HG03103 (cell line): ENCODE results near the gene KRT9.

Experiments
- ATAC-seq: cut with Tn5 transposase; IDR thresholded peaks from one replicate; pipeline ENCODE4 v1.9.1; 2021; ENCODE audit warnings: low read depth; ENCODE audit not compliant: unreplicated experiment

Gene KRT9

DNA sequence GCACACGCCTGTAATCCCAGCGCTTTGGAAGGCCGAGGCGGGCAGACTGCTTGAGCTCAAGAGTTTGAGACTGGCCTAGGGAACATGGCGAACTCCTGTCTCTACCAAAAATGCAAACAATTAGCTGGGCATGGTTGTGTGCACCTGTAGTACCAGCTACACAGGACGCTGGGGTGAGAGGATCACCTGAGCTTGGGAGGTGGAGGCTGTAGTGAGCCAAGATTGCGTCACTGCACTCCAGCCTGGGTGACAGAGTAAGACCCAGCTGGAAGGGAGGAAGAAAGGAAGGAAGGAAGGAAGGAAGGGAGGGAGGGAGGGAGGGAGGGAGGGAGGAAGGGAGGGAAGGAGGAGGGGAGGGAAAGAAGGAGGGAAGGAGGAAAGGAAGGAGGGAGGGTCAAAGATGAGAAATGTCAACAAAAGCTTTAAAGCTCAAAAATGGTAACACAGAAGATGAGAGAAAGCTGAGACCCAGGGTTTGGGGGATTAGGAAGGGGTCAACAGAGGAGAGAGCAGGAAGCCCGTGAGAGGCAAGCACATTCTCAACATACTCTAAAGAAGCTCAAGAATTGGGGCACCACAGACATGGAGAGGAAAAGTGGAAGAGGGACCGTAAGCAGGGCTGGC is 38.8 kb downstream of the KRT9 start:
- no peak for ATAC-seq

DNA sequence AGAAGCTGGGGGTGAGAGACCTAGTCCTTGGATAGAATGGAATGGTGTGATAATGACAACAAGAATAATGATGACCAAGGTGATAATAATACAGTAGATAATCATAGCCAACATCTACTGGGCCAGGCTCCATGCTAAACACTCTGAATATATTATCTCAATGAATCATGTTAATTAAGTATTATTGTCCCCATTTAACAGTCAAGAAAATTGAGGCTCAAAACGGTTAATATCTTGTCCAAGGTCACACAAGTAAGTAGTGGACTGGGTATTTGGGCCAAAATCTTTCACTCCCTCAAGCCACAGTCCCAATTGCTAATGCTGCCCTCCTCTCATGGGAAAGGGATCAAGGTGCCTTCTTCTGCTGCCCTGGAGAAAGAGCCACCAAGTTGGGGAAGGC is 39.9 kb downstream of the KRT9 start:
- no peak for ATAC-seq

DNA sequence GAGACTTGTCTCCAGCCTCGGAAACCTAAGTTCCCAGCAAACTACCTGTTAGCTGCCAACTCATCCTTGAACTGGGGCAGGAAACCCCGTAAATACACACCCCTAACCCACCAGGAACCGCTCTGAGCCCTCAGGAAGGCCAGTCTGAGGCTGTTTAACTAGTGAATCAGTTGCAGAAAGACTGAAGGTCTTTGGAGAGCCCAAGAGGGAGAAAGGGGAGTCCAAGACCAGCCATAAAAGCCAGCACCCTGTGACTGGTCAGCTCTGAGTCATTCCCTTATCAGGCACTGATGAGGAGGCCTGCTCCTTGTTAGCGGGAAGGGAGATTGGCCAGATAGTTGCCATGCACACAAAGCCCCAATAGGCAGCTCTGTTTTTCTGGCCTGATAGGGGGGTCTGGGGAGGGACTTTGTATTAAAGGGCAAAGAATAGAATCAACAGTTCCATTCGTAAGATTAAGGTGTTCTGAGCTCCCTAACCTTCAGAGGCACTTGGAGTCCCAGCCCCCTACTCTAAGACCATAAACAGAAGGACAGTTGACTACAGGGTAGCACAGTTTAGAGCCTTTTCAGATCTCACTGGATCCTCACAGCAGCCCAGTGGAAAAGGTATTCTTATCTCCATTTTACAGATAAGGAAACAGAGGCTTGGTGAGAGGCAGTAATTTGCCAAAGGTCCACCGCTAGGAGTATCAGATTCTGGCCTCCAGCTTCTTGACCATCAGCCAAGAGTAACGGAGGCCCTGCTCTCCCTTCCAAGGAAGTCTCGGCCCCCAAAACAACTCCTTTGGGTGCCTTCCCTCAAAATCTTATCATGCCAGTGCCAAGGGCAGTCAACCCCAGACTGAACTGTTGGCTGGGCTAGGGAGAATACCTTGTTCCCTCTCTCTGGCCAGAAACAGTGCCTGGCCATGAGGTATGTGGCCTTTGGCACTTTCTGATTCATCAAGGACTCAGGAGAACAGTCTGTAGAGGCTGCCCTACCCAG is 41.5 kb downstream of the KRT9 start:
- ATAC-seq = no peak

DNA sequence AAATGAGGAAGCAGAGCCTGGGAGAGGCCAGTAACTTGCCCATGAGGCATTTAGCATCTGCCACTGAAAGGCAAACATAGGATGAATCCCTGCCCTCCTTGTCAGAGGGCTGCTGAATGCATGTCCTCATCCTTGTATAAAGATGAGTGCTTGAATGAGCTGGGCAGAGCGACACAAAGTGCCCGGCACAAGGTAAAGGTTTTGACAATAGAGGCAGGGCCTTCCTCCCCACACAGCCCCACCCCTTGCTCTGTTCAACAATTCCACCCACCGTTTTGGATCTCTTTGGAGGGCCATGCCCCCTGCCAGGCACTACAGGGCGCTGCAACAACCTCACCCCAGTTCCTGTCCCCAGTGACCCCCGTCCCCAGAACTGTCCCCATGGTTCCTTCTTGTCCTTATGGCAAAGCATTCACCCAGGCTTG is 42.4 kb downstream of the KRT9 start:
- ATAC-seq = no peak

- ATAC-seq = no peak
Measured at GRCh38 chr17:41528959-41529353, 42.9 kb downstream of the KRT9 start.

DNA sequence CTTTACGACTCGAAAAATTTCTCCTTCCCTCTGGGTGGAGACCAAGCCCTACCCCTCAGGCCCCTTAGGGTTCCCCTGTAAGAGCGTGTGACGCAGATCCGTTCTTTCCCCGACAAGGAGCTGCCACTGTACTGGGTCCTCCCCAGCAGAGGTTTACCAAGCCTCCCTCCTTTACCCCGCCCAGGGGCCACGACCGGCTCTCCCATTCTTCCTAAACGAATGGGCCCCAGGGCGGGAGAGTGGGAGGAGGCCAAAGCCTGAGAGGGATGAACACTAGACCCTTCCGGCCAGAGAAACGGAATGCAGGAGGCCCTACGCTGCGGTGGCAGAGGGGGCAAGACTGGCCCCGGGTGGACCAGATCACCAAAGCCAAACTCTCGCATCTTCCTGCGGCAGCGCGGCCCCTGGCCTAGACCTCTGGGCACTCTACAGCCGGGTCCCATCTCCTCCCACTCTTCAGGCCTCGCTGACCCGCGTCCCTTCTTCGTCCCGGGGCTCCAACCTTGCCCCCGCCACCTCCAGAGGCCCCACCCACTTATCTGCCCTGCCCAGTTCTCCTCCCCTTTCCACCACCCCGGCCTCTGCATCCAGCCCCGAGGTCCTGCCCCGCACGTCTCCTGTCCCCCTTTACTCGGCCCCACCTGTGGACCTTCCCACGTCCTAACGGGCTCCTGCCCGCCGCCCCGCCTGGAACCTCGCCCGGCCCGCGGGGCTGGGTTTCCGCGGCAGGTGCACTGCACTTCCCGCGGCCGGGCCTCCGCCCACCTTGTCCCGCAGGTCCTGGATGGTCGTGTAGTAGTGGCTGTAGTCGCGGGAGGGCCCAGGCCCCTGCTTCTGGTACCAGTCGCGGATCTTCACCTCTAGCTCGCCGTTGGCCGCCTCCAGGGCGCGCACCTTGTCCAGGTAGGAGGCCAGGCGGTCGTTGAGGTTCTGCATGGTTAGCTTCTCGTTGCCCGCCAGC is 44.5 kb downstream of the KRT9 start:
- no peak for ATAC-seq

GRCh38 chr17:41524261-41524660 is 47.6 kb downstream of the KRT9 start:
- ATAC-seq = no peak

DNA sequence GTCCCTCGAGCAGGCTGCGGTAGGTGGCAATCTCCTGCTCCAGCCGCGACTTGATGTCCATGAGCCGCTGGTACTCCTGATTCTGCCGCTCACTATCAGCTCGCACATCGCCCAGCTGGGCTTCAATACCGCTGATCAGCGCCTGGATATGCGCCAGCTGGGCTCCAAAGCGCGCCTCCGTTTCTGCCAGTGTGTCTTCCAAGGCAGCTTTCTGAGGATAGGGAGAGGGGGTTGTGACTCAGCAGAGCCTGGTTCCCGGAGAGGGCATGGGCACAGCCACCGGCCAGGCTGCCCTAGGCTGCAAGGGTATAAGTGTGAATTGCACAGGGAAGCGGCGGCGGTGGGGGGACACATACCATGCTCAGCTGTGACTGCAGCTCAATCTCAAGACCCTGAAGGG is 48.1 kb downstream of the KRT9 start:
- no peak for ATAC-seq

DNA sequence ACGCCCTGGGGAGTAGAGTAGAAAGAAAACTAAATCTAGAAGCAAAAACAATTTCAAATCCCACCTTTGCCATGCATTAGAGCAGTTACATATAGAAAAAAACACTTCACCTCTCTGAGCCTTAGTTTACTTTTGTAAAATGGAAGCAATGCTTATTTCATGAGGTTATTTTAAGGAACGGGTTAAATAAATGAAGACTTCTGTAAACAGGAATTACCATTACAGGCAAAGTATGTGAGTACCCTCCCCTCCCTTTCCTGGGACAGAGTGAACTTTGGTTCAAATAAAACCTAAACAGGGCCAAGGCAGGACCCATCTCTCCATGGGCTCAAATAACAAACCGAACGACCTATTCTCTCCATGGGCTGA is 48.6 kb downstream of the KRT9 start:
- no peak for ATAC-seq

DNA sequence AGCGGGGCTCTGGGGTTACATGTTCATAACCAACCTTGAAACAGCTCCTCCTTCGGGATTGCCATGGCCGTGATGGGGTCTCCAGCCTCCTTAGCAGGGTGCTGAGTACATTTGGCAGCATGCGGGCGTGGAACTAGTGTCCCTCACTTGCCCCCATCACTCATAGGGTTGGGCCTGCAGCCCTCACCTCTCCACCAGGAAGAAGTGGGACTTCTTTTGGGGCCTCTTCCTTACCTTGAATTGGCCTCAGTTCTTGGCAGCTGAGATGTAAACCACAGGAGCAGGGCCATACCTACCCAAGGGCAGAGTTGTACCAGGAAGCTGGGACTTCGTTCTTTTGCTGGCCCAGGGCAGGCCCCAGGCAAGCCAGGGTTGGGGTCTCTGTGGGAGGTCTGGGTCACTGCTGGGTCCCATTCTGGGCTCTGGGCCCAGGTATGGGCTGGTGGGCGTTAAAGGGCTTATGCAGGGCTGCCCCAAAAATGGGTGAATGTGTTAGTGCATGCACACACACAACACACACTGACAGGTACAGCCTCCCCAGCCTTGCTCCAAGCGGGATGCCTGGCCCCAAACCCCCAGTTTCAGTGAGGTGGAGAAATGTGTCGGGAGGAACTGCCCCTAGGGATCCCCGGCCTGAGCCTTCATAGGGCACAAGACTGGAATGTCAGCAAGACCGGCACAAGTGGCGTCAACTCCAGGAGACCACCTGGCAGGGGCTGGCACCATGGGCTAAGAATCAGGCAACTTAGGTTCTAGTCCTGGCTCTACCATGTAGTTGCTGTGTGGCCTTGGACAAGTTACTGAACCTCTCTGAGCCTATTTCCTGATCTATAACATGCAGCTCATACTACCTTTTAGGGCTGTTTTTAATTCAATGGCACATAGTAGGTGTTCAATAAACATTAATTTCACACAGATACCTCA is 49.3 kb downstream of the KRT9 start:
- no peak for ATAC-seq

GRCh38 chr17:41521574-41522261 is 50.1 kb downstream of the KRT9 start:
- no peak for ATAC-seq

- no peak for ATAC-seq
Measured at GRCh38 chr17:41520821-41521521, 50.9 kb downstream of the KRT9 start.

- no peak for ATAC-seq
Measured at GRCh38 chr17:41519501-41520224, 52.2 kb downstream of the KRT9 start.

GRCh38 chr17:41518789-41519449 is 52.9 kb downstream of the KRT9 start, which contains the start of gene KRT15:
Gene KRT15, minus strand, starts transcription at chr17:41518890. Its CDS starts 63 bp downstream, at chr17:41518827.
- no peak for ATAC-seq

GRCh38 chr17:41518031-41518430 is 53.8 kb downstream of the KRT9 start:
- no peak for ATAC-seq

DNA sequence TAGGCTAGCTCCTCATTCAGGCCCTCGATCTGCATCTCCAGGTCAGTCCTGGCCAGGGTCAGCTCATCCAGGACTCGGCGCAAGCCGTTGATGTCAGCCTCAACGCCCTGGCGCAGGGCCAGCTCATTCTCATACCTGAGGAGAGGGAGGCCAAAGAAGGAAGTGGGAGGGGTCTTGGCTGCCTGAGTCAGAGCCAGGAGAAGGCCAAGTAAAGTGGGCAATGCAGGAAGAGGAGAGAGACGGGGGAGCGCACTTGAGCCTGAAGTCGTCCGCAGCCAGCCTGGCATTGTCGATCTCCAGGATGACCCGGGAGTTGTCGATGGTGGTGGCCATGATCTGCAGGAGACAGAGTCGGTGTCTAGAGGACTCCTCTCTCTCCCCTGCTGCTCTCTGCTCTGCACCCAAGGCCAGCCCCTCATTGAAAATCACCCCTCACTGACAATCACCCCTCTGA is 55.0 kb downstream of the KRT9 start:
- no peak for ATAC-seq

DNA sequence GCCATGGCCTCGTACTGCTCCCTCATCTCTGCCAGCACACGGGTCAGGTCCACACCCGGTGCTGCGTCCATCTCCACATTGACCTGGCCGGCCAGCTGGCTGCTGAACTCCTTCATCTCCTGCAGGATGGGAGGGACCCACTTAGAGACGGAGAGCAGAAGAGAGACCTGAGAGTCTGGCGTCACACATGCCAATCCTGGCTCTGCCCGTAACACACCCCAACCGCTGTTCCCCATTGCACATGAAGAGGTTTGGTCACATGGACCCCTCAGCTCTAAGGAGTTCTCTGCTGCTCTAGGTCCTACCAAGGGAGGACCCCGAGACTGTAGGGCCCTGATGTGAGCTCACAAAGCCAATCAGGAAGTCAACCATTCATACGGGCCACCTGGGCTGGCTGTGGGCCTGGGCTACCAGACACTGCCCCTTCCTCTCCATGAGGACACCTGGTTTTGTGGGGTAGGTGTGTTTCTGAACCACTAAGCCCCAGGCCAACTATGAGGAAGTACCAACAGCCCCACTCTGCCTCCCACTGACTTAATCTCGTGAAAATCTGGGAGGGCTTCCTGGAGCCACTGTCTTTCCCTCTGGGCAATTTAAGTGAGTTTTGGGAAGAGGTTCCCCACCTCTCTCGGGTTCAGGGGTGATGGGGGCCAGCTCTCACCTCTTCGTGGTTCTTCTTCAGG is 55.6 kb downstream of the KRT9 start:
- no peak for ATAC-seq
